GM13976 (cell line): Measurements from ENCODE around the gene RAET1G.
"Not testable (repeated sequence)": the region's sequence is repeated elsewhere in the genome, so short reads cannot be mapped to it uniquely, and the experiment has no call there.

Experiments used
- DNase-seq: peaks from one replicate; pipeline ENCODE4 v3.0.0; 2012; ENCODE audit warnings: low spot score
- in situ Hi-C: fragments of 300-500 bp; cut with MboI; formaldehyde crosslinking; loops from one replicate; pipeline ENCODE4 v1.12.0; 2022; ENCODE audit warnings: low sequenced_read_pairs, mixed read lengths, inconsistent platforms; ENCODE audit not compliant: unreplicated experiment
- TF ChIP-seq, protein P1 (sequence below): IDR thresholded peaks from 2 replicates; pipeline ENCODE4 v1.5.1; 2012; ENCODE audit warnings: borderline replicate concordance, mild to moderate bottlenecking; ENCODE audit not compliant: insufficient read depth; ENCODE audit errors: extremely low read depth, missing control alignments, control extremely low read depth

RAET1G gene

GRCh38 chr6:149955654-149956317 lies 32.9 kb upstream of the RAET1G start:
- DNase-seq, in situ Hi-C loops: not testable (repeated sequence)

DNA sequence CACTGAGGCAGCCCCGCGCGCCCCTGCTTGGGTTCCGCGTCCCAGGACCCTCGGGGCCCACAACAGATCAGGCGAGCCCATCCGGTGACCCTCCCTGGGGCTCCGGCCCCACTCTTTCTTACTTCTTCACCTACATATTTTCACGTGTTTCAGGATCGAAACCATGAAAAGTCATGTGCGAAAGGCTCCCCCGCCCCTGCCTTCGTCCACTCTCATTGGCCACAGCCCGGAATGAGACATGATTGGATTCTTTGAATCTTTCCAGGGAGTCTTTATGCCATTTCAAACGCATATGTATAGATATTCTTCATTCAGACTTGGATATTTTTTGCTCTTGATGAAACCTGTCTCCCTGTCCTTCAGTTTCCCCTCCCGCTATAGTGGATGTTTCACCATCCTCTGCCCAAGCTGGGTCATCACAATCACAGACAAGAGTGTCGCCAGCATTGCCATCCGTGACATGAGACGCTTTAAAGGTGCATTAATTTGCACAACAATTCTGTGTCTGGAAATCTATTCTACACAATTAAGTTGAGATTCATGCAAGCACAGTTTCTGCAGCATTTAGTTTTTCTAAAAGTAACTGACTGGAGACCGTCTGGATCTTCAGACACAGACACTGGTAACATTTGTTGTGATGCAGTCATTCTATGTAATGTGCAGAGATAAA lies 32.2 kb upstream of the RAET1G start:
- DNase-seq, in situ Hi-C loops: not testable (repeated sequence)

DNA sequence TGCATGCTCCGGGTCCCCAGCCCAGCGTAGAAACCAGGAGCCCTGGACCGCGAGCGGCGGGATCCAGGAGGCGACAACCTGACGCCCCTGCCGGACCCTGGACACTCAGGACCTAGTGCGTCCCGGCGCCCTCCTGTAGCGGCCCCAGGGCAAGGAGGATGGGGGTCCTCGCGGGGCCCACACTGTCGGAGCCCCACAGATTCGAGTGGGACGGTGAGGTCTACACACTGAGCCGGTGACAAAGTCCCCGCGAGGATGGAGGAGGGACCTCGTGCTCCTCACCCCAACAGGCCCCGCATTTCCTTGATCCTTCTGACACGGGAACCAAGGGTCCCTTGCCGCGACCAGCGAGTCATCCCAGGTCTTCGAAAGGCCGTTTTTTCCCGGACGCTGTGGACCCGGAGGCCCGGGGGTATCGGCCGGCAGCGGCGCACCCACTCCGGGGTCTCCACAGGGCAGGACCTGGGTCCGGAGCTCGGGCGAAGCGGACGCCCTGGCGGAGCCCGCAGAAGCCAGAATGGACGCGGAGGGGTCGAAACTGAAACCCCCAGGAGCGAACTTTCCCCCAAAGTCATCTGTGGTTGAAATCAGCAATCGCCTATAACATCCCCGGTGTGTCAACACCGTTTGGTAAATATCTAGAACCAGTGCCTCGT lies 31.5 kb upstream of the RAET1G start:
- in situ Hi-C loops: not testable (repeated sequence)

GRCh38 chr6:149953934-149954327 lies 31.0 kb upstream of the RAET1G start:
- DNase-seq, in situ Hi-C loops: not testable (repeated sequence)

More for the DNA sequence above, 31.5 kb upstream of the RAET1G start:
- not testable (repeated sequence) for DNase-seq

GRCh38 chr6:149953390-149953789 lies 30.5 kb upstream of the RAET1G start:
- DNase-seq, in situ Hi-C loops: not testable (repeated sequence)

DNA sequence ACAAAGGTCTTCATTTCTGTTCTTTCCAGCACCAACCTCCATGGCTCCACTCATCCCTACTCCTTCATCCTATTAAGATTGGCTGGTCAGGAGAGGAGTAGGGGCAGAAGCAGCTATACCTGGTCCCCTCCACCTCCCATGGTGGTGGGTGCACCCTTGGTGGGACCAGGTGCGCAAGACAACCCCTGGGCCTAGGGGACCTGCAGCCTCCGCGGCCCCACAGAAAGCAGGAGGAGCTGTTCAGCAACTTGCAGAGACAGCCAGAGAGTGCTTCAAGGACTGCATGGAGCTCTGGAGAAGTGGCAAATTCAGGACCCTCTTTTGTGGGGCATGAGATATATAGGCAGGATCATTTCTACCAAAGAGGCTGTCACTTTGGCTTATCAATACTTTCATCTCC lies 28.7 kb upstream of the RAET1G start:
- TF ChIP-seq, protein P1, sequence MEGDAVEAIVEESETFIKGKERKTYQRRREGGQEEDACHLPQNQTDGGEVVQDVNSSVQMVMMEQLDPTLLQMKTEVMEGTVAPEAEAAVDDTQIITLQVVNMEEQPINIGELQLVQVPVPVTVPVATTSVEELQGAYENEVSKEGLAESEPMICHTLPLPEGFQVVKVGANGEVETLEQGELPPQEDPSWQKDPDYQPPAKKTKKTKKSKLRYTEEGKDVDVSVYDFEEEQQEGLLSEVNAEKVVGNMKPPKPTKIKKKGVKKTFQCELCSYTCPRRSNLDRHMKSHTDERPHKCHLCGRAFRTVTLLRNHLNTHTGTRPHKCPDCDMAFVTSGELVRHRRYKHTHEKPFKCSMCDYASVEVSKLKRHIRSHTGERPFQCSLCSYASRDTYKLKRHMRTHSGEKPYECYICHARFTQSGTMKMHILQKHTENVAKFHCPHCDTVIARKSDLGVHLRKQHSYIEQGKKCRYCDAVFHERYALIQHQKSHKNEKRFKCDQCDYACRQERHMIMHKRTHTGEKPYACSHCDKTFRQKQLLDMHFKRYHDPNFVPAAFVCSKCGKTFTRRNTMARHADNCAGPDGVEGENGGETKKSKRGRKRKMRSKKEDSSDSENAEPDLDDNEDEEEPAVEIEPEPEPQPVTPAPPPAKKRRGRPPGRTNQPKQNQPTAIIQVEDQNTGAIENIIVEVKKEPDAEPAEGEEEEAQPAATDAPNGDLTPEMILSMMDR: no peak
- no peak for DNase-seq
- in situ Hi-C loops: no loop called here

DNA sequence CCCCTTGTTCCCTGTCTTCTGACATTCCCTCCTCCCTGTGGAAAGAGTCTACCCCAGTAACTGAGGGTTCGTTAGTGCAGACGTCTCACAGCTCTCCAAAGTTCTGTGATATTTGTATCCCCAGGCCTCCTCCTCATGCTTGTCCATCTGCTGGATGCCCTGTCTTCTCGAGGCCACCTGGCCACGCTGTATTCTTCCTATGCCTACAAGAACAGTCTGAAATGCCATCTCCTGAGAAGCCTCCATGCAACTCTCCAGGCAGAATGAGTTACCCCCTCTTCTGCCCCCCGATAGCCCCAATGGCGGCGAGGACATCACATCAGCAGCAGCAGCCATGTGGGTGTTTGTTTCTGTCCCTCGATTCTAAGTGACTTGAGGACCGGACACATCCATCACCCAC lies 28.2 kb upstream of the RAET1G start:
- TF ChIP-seq, protein P1: no peak
- in situ Hi-C loops: no loop called here
- DNase-seq: no peak

- DNase-seq: no peak
- TF ChIP-seq, protein P1: no peak
- in situ Hi-C loops: no loop called here
Measured at GRCh38 chr6:149950423-149950822, 27.5 kb upstream of the RAET1G start.

- in situ Hi-C loops: no loop called here
- DNase-seq: no peak
- TF ChIP-seq, protein P1: no peak
Measured at GRCh38 chr6:149948616-149949015, 25.7 kb upstream of the RAET1G start.
